Measurements from ENCODE around the gene CSTA.

The CSTA gene, protein sequence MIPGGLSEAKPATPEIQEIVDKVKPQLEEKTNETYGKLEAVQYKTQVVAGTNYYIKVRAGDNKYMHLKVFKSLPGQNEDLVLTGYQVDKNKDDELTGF

DNA sequence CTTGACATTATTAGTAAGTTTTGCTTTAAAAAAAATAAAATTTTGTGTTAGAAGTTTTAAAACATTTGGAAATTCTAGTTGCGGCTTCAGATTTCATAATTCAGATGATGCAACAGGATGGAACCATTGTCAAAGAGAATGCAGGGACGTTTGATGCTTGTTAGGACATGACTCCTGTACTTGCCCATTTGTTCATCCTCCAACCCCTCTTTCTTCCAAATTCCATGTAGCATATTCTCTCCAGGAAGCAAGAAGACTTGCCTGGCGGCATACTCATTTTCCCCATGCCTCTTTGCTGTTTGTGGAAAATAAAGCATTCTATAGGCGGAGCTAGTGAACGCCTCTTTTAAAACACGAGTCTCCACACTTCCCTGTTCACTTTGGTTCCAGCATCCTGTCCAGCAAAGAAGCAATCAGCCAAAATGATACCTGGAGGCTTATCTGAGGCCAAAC lies at the start of gene CSTA:
CSTA (plus strand) TSS at position 378 of the 453 bp plus-strand sequence; CDS start at position 423, 45 bp downstream.
- TF ChIP-seq REST (IDR thresholded peaks at IDR 0.05; ENCODE audit: low read depth) (no peak), CEBPB (IDR thresholded peaks at IDR 0.05) (no peak), EGR1 (IDR thresholded peaks at IDR 0.05) (no peak), NFIC (IDR thresholded peaks at IDR 0.05) (no peak)
- TF ChIP-seq, protein P1, sequence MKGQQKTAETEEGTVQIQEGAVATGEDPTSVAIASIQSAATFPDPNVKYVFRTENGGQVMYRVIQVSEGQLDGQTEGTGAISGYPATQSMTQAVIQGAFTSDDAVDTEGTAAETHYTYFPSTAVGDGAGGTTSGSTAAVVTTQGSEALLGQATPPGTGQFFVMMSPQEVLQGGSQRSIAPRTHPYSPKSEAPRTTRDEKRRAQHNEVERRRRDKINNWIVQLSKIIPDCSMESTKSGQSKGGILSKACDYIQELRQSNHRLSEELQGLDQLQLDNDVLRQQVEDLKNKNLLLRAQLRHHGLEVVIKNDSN (IDR thresholded peaks at IDR 0.05), result no peak

GRCh38 chr3:122281891-122282290 lies 43.2 kb upstream of the CSTA start:
- TF ChIP-seq, protein P1 (IDR thresholded peaks at IDR 0.05), result no peak
- TF ChIP-seq, protein P2, sequence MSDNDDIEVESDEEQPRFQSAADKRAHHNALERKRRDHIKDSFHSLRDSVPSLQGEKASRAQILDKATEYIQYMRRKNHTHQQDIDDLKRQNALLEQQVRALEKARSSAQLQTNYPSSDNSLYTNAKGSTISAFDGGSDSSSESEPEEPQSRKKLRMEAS (IDR thresholded peaks at IDR 0.05), result no peak
- TF ChIP-seq NFIC (IDR thresholded peaks at IDR 0.05), result no peak
- no peak for TF ChIP-seq EGR1 (IDR thresholded peaks at IDR 0.05)
- no peak for TF ChIP-seq YY1 (IDR thresholded peaks at IDR 0.05; ENCODE audit: low read depth)
- TF ChIP-seq TCF12 (IDR thresholded peaks at IDR 0.05; ENCODE audit: low read depth), result no peak
- no peak for TF ChIP-seq RAD21 (IDR thresholded peaks at IDR 0.05; ENCODE audit: low read depth)
- TF ChIP-seq TAF1 (IDR thresholded peaks at IDR 0.05; ENCODE audit: low read depth), result no peak
- no peak for TF ChIP-seq CEBPB (IDR thresholded peaks at IDR 0.05)
- no peak for TF ChIP-seq EP300 (IDR thresholded peaks at IDR 0.05; ENCODE audit: borderline replicate concordance)
- TF ChIP-seq CREB1 (IDR thresholded peaks at IDR 0.05; ENCODE audit: low read depth), result no peak
- TF ChIP-seq TEAD4 (IDR thresholded peaks at IDR 0.05), result no peak
- TF ChIP-seq ZBTB7A (IDR thresholded peaks at IDR 0.05; ENCODE audit: low read depth), result no peak
- no peak for TF ChIP-seq FOXM1 (IDR thresholded peaks at IDR 0.05; ENCODE audit: borderline replicate concordance, low read depth)
- TF ChIP-seq REST (IDR thresholded peaks at IDR 0.05; ENCODE audit: low read depth), result no peak

DNA sequence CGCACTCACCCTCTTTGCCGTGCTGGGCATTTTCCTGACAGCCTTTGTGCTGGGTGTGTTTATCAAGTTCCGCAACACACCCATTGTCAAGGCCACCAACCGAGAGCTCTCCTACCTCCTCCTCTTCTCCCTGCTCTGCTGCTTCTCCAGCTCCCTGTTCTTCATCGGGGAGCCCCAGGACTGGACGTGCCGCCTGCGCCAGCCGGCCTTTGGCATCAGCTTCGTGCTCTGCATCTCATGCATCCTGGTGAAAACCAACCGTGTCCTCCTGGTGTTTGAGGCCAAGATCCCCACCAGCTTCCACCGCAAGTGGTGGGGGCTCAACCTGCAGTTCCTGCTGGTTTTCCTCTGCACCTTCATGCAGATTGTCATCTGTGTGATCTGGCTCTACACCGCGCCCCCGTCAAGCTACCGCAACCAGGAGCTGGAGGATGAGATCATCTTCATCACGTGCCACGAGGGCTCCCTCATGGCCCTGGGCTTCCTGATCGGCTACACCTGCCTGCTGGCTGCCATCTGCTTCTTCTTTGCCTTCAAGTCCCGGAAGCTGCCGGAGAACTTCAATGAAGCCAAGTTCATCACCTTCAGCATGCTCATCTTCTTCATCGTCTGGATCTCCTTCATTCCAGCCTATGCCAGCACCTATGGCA lies 41.1 kb upstream of the CSTA start:
- no peak for TF ChIP-seq RAD21 (IDR thresholded peaks at IDR 0.05; ENCODE audit: low read depth)
- no peak for TF ChIP-seq EGR1 (IDR thresholded peaks at IDR 0.05)
- TF ChIP-seq, protein P2 (IDR thresholded peaks at IDR 0.05), result no peak
- no peak for TF ChIP-seq REST (IDR thresholded peaks at IDR 0.05; ENCODE audit: low read depth)
- TF ChIP-seq CEBPB (IDR thresholded peaks at IDR 0.05), result no peak
- no peak for TF ChIP-seq TAF1 (IDR thresholded peaks at IDR 0.05; ENCODE audit: low read depth)
- TF ChIP-seq EP300 (IDR thresholded peaks at IDR 0.05; ENCODE audit: borderline replicate concordance), result no peak
- TF ChIP-seq TCF12 (IDR thresholded peaks at IDR 0.05; ENCODE audit: low read depth), result no peak
- no peak for TF ChIP-seq ZBTB7A (IDR thresholded peaks at IDR 0.05; ENCODE audit: low read depth)
- TF ChIP-seq, protein P1 (IDR thresholded peaks at IDR 0.05), result no peak
- TF ChIP-seq FOXM1 (IDR thresholded peaks at IDR 0.05; ENCODE audit: borderline replicate concordance, low read depth), result no peak
- no peak for TF ChIP-seq CREB1 (IDR thresholded peaks at IDR 0.05; ENCODE audit: low read depth)

DNA sequence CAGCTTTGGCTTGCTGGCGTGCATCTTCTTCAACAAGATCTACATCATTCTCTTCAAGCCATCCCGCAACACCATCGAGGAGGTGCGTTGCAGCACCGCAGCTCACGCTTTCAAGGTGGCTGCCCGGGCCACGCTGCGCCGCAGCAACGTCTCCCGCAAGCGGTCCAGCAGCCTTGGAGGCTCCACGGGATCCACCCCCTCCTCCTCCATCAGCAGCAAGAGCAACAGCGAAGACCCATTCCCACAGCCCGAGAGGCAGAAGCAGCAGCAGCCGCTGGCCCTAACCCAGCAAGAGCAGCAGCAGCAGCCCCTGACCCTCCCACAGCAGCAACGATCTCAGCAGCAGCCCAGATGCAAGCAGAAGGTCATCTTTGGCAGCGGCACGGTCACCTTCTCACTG lies 40.6 kb upstream of the CSTA start:
- TF ChIP-seq ZBTB7A (IDR thresholded peaks at IDR 0.05; ENCODE audit: low read depth) (no peak), EGR1 (IDR thresholded peaks at IDR 0.05) (no peak), YY1 (IDR thresholded peaks at IDR 0.05; ENCODE audit: low read depth) (no peak), CREB1 (IDR thresholded peaks at IDR 0.05; ENCODE audit: low read depth) (no peak), RAD21 (IDR thresholded peaks at IDR 0.05; ENCODE audit: low read depth) (no peak), TAF1 (IDR thresholded peaks at IDR 0.05; ENCODE audit: low read depth) (no peak), REST (IDR thresholded peaks at IDR 0.05; ENCODE audit: low read depth) (no peak), TCF12 (IDR thresholded peaks at IDR 0.05; ENCODE audit: low read depth) (no peak), TEAD4 (IDR thresholded peaks at IDR 0.05) (no peak), CEBPB (IDR thresholded peaks at IDR 0.05) (no peak), EP300 (IDR thresholded peaks at IDR 0.05; ENCODE audit: borderline replicate concordance) (no peak), FOXM1 (IDR thresholded peaks at IDR 0.05; ENCODE audit: borderline replicate concordance, low read depth) (no peak), NFIC (IDR thresholded peaks at IDR 0.05) (no peak)
- TF ChIP-seq, protein P2 (IDR thresholded peaks at IDR 0.05), result no peak
- TF ChIP-seq, protein P1 (IDR thresholded peaks at IDR 0.05), result no peak

All from Ishikawa (cell line).